ENCODE results near the gene HEY2. TPM values are rescaled to one million over a fixed set of nuclear protein-coding genes. Genes with fewer than 3 reads are reported as not detected.

Gene HEY2
- total and polyA plus RNA-seq, 5 donors from 2014 or later, result 0.34 to 0.39 (median 0.38) TPM; not detected in 2

GRCh38 chr6:125779924-125780539, 30.6 kb downstream of the HEY2 start:
- Mint-ChIP-seq H3K4me3 (no peak overlapping the region), H3K27me3 (peaks cover 19% of the 10 kb centered on the region), H3K36me3 (peaks cover 3% of the 10 kb centered on the region), H3K9me3 (peaks cover 0 to 2% (median 0%) of the 10 kb centered on the region in 7 donors), H3K4me1 (peaks cover 5 to 26% (median 13%) of the 10 kb centered on the region in 4 donors), H3K27ac (no peak overlapping the region)
- Histone ChIP-seq H3K4me1 (ENCODE audit: control insufficient read depth, insufficient read depth, low read length, poor library complexity, severe bottlenecking) (peaks cover 12% of the 10 kb centered on the region), H3K27ac (ENCODE audit: insufficient read depth, low read length, poor library complexity, severe bottlenecking) (peak overlapping the region; percentile 88), H3K4me3 (ENCODE audit: low read depth, low read length) (peak overlapping the region; percentile 100), H3K36me3 (ENCODE audit: control insufficient read depth, insufficient read depth, low read length) (no peaks in the 10 kb centered on the region), H3K27me3 (ENCODE audit: control insufficient read depth, insufficient read depth, low read length) (peaks cover under 1% of the 10 kb centered on the region), H3K9me3 (ENCODE audit: control insufficient read depth in 2 of 2, low read length in 2 of 2) (no peaks in the 10 kb centered on the region)
- peak; percentile 76 to 93 (median 91) for DNase-seq
- ATAC-seq (ENCODE audit: low read depth in 2 of 2), result peak; percentile 78 to 80

- H3K4me1 ChIP-seq (ENCODE audit: control insufficient read depth, insufficient read depth, low read length, poor library complexity, severe bottlenecking), result peaks cover 12% of the 10 kb centered on the region
- ATAC-seq (ENCODE audit: low read depth in 2 of 2), result peak; percentile 71
- H3K36me3 ChIP-seq (ENCODE audit: control insufficient read depth, insufficient read depth, low read length), result no peaks in the 10 kb centered on the region
- no peaks in the 10 kb centered on the region for H3K9me3 ChIP-seq (ENCODE audit: control insufficient read depth in 2 of 2, low read length in 2 of 2)
- H3K4me1 Mint-ChIP-seq, result peaks cover 5 to 26% (median 13%) of the 10 kb centered on the region in 4 donors
- no peak overlapping the region for H3K27ac Mint-ChIP-seq
- H3K27ac ChIP-seq (ENCODE audit: insufficient read depth, low read length, poor library complexity, severe bottlenecking), result peak overlapping the region; percentile 88
- DNase-seq, result peak; percentile 43 to 86 (median 77)
- H3K36me3 Mint-ChIP-seq, result peaks cover 4% of the 10 kb centered on the region
- H3K9me3 Mint-ChIP-seq, result peaks cover 0 to 2% (median 0%) of the 10 kb centered on the region in 7 donors
- peak overlapping the region; percentile 100 for H3K4me3 ChIP-seq (ENCODE audit: low read depth, low read length)
- H3K4me3 Mint-ChIP-seq, result no peak overlapping the region
- H3K27me3 Mint-ChIP-seq, result peaks cover 12% of the 10 kb centered on the region
- H3K27me3 ChIP-seq (ENCODE audit: control insufficient read depth, insufficient read depth, low read length), result no peaks in the 10 kb centered on the region
Observed at GRCh38 chr6:125780540-125781313, 31.3 kb downstream of the HEY2 start.

GRCh38 chr6:125781314-125781868, 32.0 kb downstream of the HEY2 start:
- Histone ChIP-seq H3K36me3 (ENCODE audit: control insufficient read depth, insufficient read depth, low read length) (no peaks in the 10 kb centered on the region), H3K4me1 (ENCODE audit: control insufficient read depth, insufficient read depth, low read length, poor library complexity, severe bottlenecking) (peaks cover 12% of the 10 kb centered on the region), H3K27ac (ENCODE audit: insufficient read depth, low read length, poor library complexity, severe bottlenecking) (peak overlapping the region; percentile 88), H3K4me3 (ENCODE audit: low read depth, low read length) (peak overlapping the region; percentile 100), H3K9me3 (ENCODE audit: control insufficient read depth in 2 of 2, low read length in 2 of 2) (no peaks in the 10 kb centered on the region), H3K27me3 (ENCODE audit: control insufficient read depth, insufficient read depth, low read length) (no peaks in the 10 kb centered on the region)
- no peak for DNase-seq
- Mint-ChIP-seq H3K27ac (no peak overlapping the region), H3K4me3 (no peak overlapping the region), H3K4me1 (peaks cover 5 to 26% (median 13%) of the 10 kb centered on the region in 4 donors), H3K36me3 (peaks cover 10% of the 10 kb centered on the region), H3K27me3 (peaks cover 10% of the 10 kb centered on the region), H3K9me3 (peaks cover 0 to 2% (median 0%) of the 10 kb centered on the region in 7 donors)
- ATAC-seq (ENCODE audit: low read depth in 2 of 2), result peak in 1 of 2 donors; percentile 59

GRCh38 chr6:125784365-125784764, 34.9 kb downstream of the HEY2 start:
- H3K27me3 Mint-ChIP-seq, result no peaks in the 10 kb centered on the region
- DNase-seq (no peak), ATAC-seq (ENCODE audit: low read depth in 2 of 2) (no peak)
- Histone ChIP-seq H3K9me3 (ENCODE audit: control insufficient read depth in 2 of 2, low read length in 2 of 2) (no peaks in the 10 kb centered on the region), H3K27me3 (ENCODE audit: control insufficient read depth, insufficient read depth, low read length) (no peaks in the 10 kb centered on the region), H3K4me1 (ENCODE audit: control insufficient read depth, insufficient read depth, low read length, poor library complexity, severe bottlenecking) (peaks cover 17% of the 10 kb centered on the region), H3K27ac (ENCODE audit: insufficient read depth, low read length, poor library complexity, severe bottlenecking) (no peak overlapping the region), H3K4me3 (ENCODE audit: low read depth, low read length) (no peak overlapping the region), H3K36me3 (ENCODE audit: control insufficient read depth, insufficient read depth, low read length) (no peaks in the 10 kb centered on the region)
- H3K36me3 Mint-ChIP-seq, result peaks cover 15% of the 10 kb centered on the region
- no peaks in the 10 kb centered on the region for H3K9me3 Mint-ChIP-seq
- no peak overlapping the region for H3K27ac Mint-ChIP-seq
- peaks cover 3 to 22% (median 10%) of the 10 kb centered on the region in 4 donors for H3K4me1 Mint-ChIP-seq
- no peak overlapping the region for H3K4me3 Mint-ChIP-seq

DNA sequence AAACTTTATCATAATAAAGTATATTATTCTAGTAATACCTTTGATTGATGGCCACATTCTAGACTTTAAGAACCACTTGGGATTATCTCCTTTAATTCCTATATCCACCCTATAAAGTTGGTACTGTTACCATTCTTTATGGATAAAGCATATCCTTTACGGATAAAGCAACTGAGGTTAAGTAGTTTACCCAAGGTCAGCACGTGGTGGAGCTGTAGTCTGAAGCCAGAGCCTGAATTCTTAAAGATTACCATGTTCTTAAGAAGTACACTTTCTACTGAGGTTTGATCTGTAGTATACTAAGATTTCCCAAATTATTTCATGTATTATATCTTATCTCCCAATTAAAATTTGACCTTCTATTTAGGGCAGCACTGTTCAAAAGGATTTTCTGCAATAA, 38.4 kb downstream of the HEY2 start:
- Mint-ChIP-seq H3K27ac (peak overlapping the region in 1 of 3 donors; percentile 65), H3K9me3 (no peaks in the 10 kb centered on the region), H3K27me3 (no peaks in the 10 kb centered on the region), H3K4me3 (peak overlapping the region in 3 of 4 donors; percentile 3 to 95 (median 47)), H3K4me1 (peaks cover 13 to 39% (median 26%) of the 10 kb centered on the region in 4 donors), H3K36me3 (peaks cover 15% of the 10 kb centered on the region)
- Histone ChIP-seq H3K27me3 (ENCODE audit: control insufficient read depth, insufficient read depth, low read length) (no peaks in the 10 kb centered on the region), H3K4me1 (ENCODE audit: control insufficient read depth, insufficient read depth, low read length, poor library complexity, severe bottlenecking) (peaks cover 30% of the 10 kb centered on the region), H3K27ac (ENCODE audit: insufficient read depth, low read length, poor library complexity, severe bottlenecking) (peak overlapping the region; percentile 14), H3K9me3 (ENCODE audit: control insufficient read depth in 2 of 2, low read length in 2 of 2) (no peaks in the 10 kb centered on the region), H3K4me3 (ENCODE audit: low read depth, low read length) (no peak overlapping the region), H3K36me3 (ENCODE audit: control insufficient read depth, insufficient read depth, low read length) (no peaks in the 10 kb centered on the region)
- no peak for ATAC-seq (ENCODE audit: low read depth in 2 of 2)
- DNase-seq, result peak in 1 of 3 donors; percentile 17

DNA sequence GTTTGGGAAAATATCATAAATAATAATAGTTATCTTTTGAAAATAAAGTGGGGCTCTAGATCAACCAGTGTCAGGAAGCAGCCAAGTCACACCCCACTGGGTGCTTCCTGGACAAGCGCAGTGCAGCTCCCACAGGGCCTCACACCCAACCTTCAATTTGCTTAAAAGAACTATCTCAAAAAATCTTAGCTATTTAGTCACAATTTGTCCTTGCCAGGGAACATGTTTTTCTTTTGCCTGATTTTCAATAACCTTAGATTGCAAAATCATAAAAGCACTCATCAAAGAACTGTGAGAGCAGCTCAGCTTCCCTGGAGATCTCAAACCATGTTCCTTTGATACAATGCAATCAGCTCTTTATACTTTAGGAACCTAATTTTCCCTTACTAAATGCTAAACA, 39.7 kb downstream of the HEY2 start:
- Mint-ChIP-seq H3K4me1 (peaks cover 25 to 48% (median 37%) of the 10 kb centered on the region in 4 donors), H3K27me3 (no peaks in the 10 kb centered on the region), H3K36me3 (peaks cover 15% of the 10 kb centered on the region), H3K9me3 (no peaks in the 10 kb centered on the region), H3K27ac (peak overlapping the region; percentile 98 to 99 (median 98)), H3K4me3 (peak overlapping the region; percentile 92 to 97 (median 95))
- Histone ChIP-seq H3K36me3 (ENCODE audit: control insufficient read depth, insufficient read depth, low read length) (no peaks in the 10 kb centered on the region), H3K9me3 (ENCODE audit: control insufficient read depth in 2 of 2, low read length in 2 of 2) (no peaks in the 10 kb centered on the region), H3K4me1 (ENCODE audit: control insufficient read depth, insufficient read depth, low read length, poor library complexity, severe bottlenecking) (peaks cover 43% of the 10 kb centered on the region), H3K4me3 (ENCODE audit: low read depth, low read length) (peak overlapping the region; percentile 69), H3K27me3 (ENCODE audit: control insufficient read depth, insufficient read depth, low read length) (no peaks in the 10 kb centered on the region), H3K27ac (ENCODE audit: insufficient read depth, low read length, poor library complexity, severe bottlenecking) (peak overlapping the region; percentile 90)
- ATAC-seq (ENCODE audit: low read depth in 2 of 2) (no peak), DNase-seq (peak in 1 of 3 donors; percentile 53)

DNA sequence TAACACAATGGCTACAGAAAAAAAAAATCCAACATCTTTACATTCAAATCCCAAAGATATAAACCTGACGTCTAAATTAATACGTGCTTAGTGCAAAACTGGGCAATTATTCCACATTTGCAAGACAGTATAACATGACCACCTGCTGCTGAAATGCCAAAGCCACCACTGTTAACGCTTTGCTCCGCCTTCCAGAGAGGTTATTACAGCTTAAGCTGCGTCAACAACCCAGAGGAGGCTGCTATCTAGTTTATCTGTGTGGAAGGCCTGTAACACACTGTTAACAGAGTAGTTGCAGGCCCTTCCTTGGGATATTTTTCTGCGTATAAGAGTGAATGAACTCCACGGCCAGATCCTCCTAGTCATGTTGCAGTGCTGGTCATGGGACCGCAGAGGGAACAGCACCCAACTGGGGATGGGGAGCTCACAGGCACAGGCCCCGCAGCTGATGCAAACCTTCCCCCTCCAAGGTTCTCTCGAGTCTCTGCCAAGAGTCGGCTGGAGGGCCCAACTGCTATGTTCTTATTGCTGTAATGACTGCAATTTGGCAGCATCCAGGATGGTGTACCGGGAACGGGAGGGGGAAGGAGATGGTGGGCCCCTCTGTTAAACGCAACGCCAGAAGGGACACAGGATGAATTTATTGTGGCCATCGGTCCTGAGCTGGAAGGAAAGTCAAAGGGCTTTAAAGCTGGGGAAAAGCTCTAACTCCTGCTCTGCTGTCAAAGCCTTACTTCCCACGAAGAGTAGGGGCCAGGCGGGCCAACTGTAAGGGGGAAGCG, 40.3 kb downstream of the HEY2 start:
- peak overlapping the region; percentile 92 to 97 (median 95) for H3K4me3 Mint-ChIP-seq
- Histone ChIP-seq H3K4me1 (ENCODE audit: control insufficient read depth, insufficient read depth, low read length, poor library complexity, severe bottlenecking) (peaks cover 45% of the 10 kb centered on the region), H3K4me3 (ENCODE audit: low read depth, low read length) (peak overlapping the region; percentile 69), H3K9me3 (ENCODE audit: control insufficient read depth in 2 of 2, low read length in 2 of 2) (no peaks in the 10 kb centered on the region), H3K27me3 (ENCODE audit: control insufficient read depth, insufficient read depth, low read length) (no peaks in the 10 kb centered on the region), H3K27ac (ENCODE audit: insufficient read depth, low read length, poor library complexity, severe bottlenecking) (peak overlapping the region; percentile 90), H3K36me3 (ENCODE audit: control insufficient read depth, insufficient read depth, low read length) (no peaks in the 10 kb centered on the region)
- H3K27me3 Mint-ChIP-seq, result no peaks in the 10 kb centered on the region
- H3K4me1 Mint-ChIP-seq, result peaks cover 29 to 52% (median 40%) of the 10 kb centered on the region in 4 donors
- peak overlapping the region; percentile 98 to 99 (median 98) for H3K27ac Mint-ChIP-seq
- DNase-seq, result peak; percentile 8 to 68 (median 51)
- no peaks in the 10 kb centered on the region for H3K9me3 Mint-ChIP-seq
- H3K36me3 Mint-ChIP-seq, result peaks cover 12% of the 10 kb centered on the region
- ATAC-seq (ENCODE audit: low read depth in 2 of 2), result peak; percentile 9 to 28

Data from CD4-positive, CD25-positive, alpha-beta regulatory T cell (primary cell).